IMR-90 (cell line): ENCODE data around the gene UBXN2A. TPM values are rescaled to one million over a fixed set of nuclear protein-coding genes. Genes with fewer than 3 reads are reported as not detected.

ENCODE experiments used
- ATAC-seq: fragments of 200-7000 bp; cut with Tn5 transposase; 2 replicates; pipeline ENCODE4 v1.9.1; 2020; ENCODE audit warnings: low read depth, mild to moderate bottlenecking, moderate library complexity
- BruUV-seq: library from RNA; stranded (reverse); fragments of 400-500 nt; replicated peaks from 2 replicates; lab custom pipeline; 2021; lab: Mats Ljungman, UMichigan
- CTCF ChIA-PET: fragments of 300-600 bp; formaldehyde crosslinking; extraction: SDS; loops from one replicate; lab custom pipeline; 2021; ENCODE audit warnings: antibody characterized with exemption; lab: Yijun Ruan, JAX
- POLR2A ChIA-PET: fragments of 300-600 bp; sonication (Branson Sonifier 250); formaldehyde crosslinking; loops from one replicate; lab custom pipeline; 2022; ENCODE audit warnings: antibody characterized with exemption; ENCODE audit not compliant: unreplicated experiment; lab: Charles Lee
- DNase-seq: peaks from one replicate; pipeline ENCODE4 v3.0.0; 2013
- H2AFZ ChIP-seq: replicated peaks from 2 replicates; pipeline ENCODE3; 2013; ENCODE audit warnings: low read length, mild to moderate bottlenecking; ENCODE audit not compliant: poor library complexity
- H2AK5ac ChIP-seq: 2 replicates; pipeline ENCODE4 v1.6.1; 2013; ENCODE audit warnings: low read depth, low read length, inconsistent platforms
- H2AK9ac ChIP-seq: replicated peaks from 2 replicates; pipeline ENCODE3; 2013; ENCODE audit warnings: mild to moderate bottlenecking, low read depth, low read length, moderate library complexity; ENCODE audit not compliant: poor library complexity
- H2BK120ac ChIP-seq: 2 replicates; pipeline ENCODE4 v1.6.1; 2013; ENCODE audit warnings: low read depth, low read length, inconsistent platforms
- H2BK15ac ChIP-seq: 3 replicates; pipeline ENCODE4 v1.6.1; 2013; ENCODE audit warnings: low read depth, low read length, inconsistent platforms
- H2BK20ac ChIP-seq: 2 replicates; pipeline ENCODE4 v1.6.1; 2013; ENCODE audit warnings: low read depth, mild to moderate bottlenecking, inconsistent platforms, low read length, moderate library complexity
- H2BK5ac ChIP-seq: 2 replicates; pipeline ENCODE4 v1.6.1; 2013; ENCODE audit warnings: mild to moderate bottlenecking, low read depth, low read length, inconsistent platforms; ENCODE audit not compliant: poor library complexity, severe bottlenecking
- H3K14ac ChIP-seq: replicated peaks from 2 replicates; pipeline ENCODE4 v1.6.1; 2013; ENCODE audit warnings: low read depth, low read length, inconsistent platforms
- H3K18ac ChIP-seq: 2 replicates; pipeline ENCODE4 v1.6.1; 2013; ENCODE audit warnings: low read depth, low read length, control low read depth
- H3K23ac ChIP-seq: 2 replicates; pipeline ENCODE4 v1.6.1; 2013; ENCODE audit warnings: low read depth, low read length, inconsistent platforms
- H3K27ac ChIP-seq: 2 replicates; pipeline ENCODE4 v1.5.1; 2013; ENCODE audit warnings: mild to moderate bottlenecking, control low read depth, low read length; ENCODE audit not compliant: insufficient read depth
- H3K27me3 ChIP-seq: 2 replicates; pipeline ENCODE4 v1.6.1; 2013; ENCODE audit warnings: low read length; ENCODE audit not compliant: control insufficient read depth, insufficient read depth
- H3K36me3 ChIP-seq: 2 replicates; pipeline ENCODE4 v1.6.1; 2013; ENCODE audit warnings: low read length, mixed read lengths; ENCODE audit not compliant: control insufficient read depth, insufficient read depth
- H3K4ac ChIP-seq: 2 replicates; pipeline ENCODE4 v1.6.1; 2013; ENCODE audit warnings: low read depth, low read length, inconsistent platforms
- H3K4me1 ChIP-seq: 2 replicates; pipeline ENCODE4 v1.6.1; 2013; ENCODE audit warnings: low read length, mixed read lengths; ENCODE audit not compliant: control insufficient read depth, insufficient read depth
- H3K4me2 ChIP-seq: 2 replicates; pipeline ENCODE4 v1.6.1; 2013; ENCODE audit warnings: low read depth, mild to moderate bottlenecking, control low read depth, low read length, moderate library complexity
- H3K4me3 ChIP-seq: 2 replicates; pipeline ENCODE4 v1.5.1; 2013; ENCODE audit warnings: low read depth, mild to moderate bottlenecking, control low read depth, low read length, moderate library complexity; ENCODE audit not compliant: insufficient read depth
- H3K56ac ChIP-seq: 2 replicates; pipeline ENCODE4 v1.6.1; 2013; ENCODE audit warnings: low read length, inconsistent platforms; ENCODE audit not compliant: insufficient read depth; ENCODE audit errors: extremely low read depth
- H3K79me1 ChIP-seq, 2 experiments: 2 replicates each; pipeline ENCODE4 v1.6.1; 2013; ENCODE audit warnings: low read length in 2 of 2, inconsistent platforms in 1 of 2, low read depth in 1 of 2
- H3K9ac ChIP-seq: 2 replicates; pipeline ENCODE4 v1.6.1; 2013; ENCODE audit warnings: low read depth, low read length, control low read depth
- H3K9me1 ChIP-seq: 2 replicates; pipeline ENCODE4 v1.6.1; 2013; ENCODE audit warnings: low read length, inconsistent platforms; ENCODE audit not compliant: insufficient read depth
- H3K9me3 ChIP-seq: 2 replicates; pipeline ENCODE4 v1.6.1; 2013; ENCODE audit warnings: low read length; ENCODE audit not compliant: control insufficient read depth, insufficient read depth
- H4K20me1 ChIP-seq: 2 replicates; pipeline ENCODE4 v1.6.1; 2013; ENCODE audit warnings: low read length, inconsistent platforms; ENCODE audit not compliant: insufficient read depth
- H4K5ac ChIP-seq: 2 replicates; pipeline ENCODE4 v1.6.1; 2013; ENCODE audit warnings: mild to moderate bottlenecking, low read depth, low read length, control low read depth
- H4K8ac ChIP-seq, 2 experiments: 2 replicates each; pipeline ENCODE4 v1.6.1; 2013; ENCODE audit warnings: low read depth in 2 of 2, low read length in 2 of 2, control low read depth in 1 of 2, inconsistent platforms in 1 of 2
- H4K91ac ChIP-seq: 2 replicates; pipeline ENCODE4 v1.6.1; 2013; ENCODE audit warnings: low read depth, low read length, inconsistent platforms; ENCODE audit not compliant: insufficient read depth
- CEBPB ChIP-seq: IDR thresholded peaks from 2 replicates; pipeline ENCODE4 v1.6.1; 2012; ENCODE audit warnings: low read depth, low read length, improper control_type of control experiment
- CTCF ChIP-seq: conservative IDR thresholded peaks from 2 replicates; pipeline ENCODE4 v1.5.1; 2012; ENCODE audit warnings: mild to moderate bottlenecking, low read depth, low read length, improper control_type of control experiment
- MAFK ChIP-seq: IDR thresholded peaks from 2 replicates; pipeline ENCODE4 v1.6.1; 2012; ENCODE audit warnings: low read depth, low read length, improper control_type of control experiment
- POLR2A ChIP-seq: IDR thresholded peaks from 2 replicates; pipeline ENCODE4 v1.6.1; 2012; ENCODE audit warnings: mild to moderate bottlenecking, low read depth, low read length
- RAD21 ChIP-seq: IDR thresholded peaks from 2 replicates; pipeline ENCODE4 v1.6.1; 2012; ENCODE audit warnings: low read length, improper control_type of control experiment
- SMC3 ChIP-seq: fragments of 150-350 bp; IDR thresholded peaks from 2 replicates; pipeline ENCODE4 v1.6.1; 2016; ENCODE audit warnings: low read depth, mild to moderate bottlenecking, antibody characterized with exemption, low read length, moderate library complexity
- WGBS, 2 experiments: methylation state at CpG; one replicate each; pipeline versions ENCODE4 v1.1.5 to v1.1.7; 2013; ENCODE audit warnings: missing lambda C conversion rate in 2 of 2; ENCODE audit not compliant: insufficient read length in 1 of 2; ENCODE audit errors: extremely low coverage in 2 of 2; 5-methylcytosine and 5-hydroxymethylcytosine counted together
- dilution Hi-C: fragments of 300-500 bp; cut with HindIII; formaldehyde crosslinking; loops from one replicate; pipeline ENCODE4 v1.14.3; 2018; ENCODE audit warnings: low sequenced_read_pairs; ENCODE audit not compliant: unreplicated experiment
- in situ Hi-C: fragments of 300-500 bp; cut with MboI; formaldehyde crosslinking; loops from 3 replicates; pipeline ENCODE4 v1.14.3; 2019; ENCODE audit warnings: low sequenced_read_pairs, inconsistent platforms, mixed read lengths
- intact Hi-C: fragments of 100-400 bp; cut with micrococcal nuclease; formaldehyde crosslinking; loops from 2 replicates; pipeline ENCODE4 v1.10.0; 2022
- polyA plus RNA-seq, 3 experiments: library from polyadenylated mRNA; depleted of rRNA; stranded (reverse); fragments of >200 nt; gene quantifications; 2 replicates each; pipeline ENCODE4 v1.2.3, GENCODE V29; 2012; ENCODE audit warnings: low replicate concordance in 1 of 3
- total RNA-seq: library from RNA; depleted of rRNA; stranded (reverse); fragments of >200 nt; gene quantifications from 2 replicates; pipeline ENCODE4 v1.2.3, GENCODE V29; 2012

UBXN2A gene
- total and polyA plus RNA-seq, 2 of the 4 experiments (the other 2 are of a cell fraction) = 4.6 to 7.7 TPM

- no peaks in the 10 kb centered on the region for H3K27me3 ChIP-seq
- H3K14ac ChIP-seq = no peak overlapping the region
- no peak overlapping the region for H2BK15ac ChIP-seq
- peaks cover 0 to 8% of the 10 kb centered on the region in 2 experiments; a peak in 1 of 4 replicates for H3K79me1 ChIP-seq
- H4K5ac ChIP-seq = no peak overlapping the region
- in situ Hi-C loops = no loop called here
- H3K36me3 ChIP-seq = peaks cover 21% of the 10 kb centered on the region
- TF ChIP-seq CTCF (peak; percentile 33), CEBPB (no peak), MAFK (no peak), POLR2A (no peak), SMC3 (peak; percentile 31; the same call in 1 of the 2 replicates), RAD21 (0 out of 2 replicates have a peak, but pooled peaks have one; percentile 27)
- H2AK5ac ChIP-seq = no peak overlapping the region
- H3K23ac ChIP-seq = no peak overlapping the region
- no peaks in the 10 kb centered on the region for H3K9me3 ChIP-seq
- H2AK9ac ChIP-seq = no peak overlapping the region
- no peak overlapping the region for H3K18ac ChIP-seq
- H3K4me1 ChIP-seq = no peaks in the 10 kb centered on the region
- intact Hi-C loops = no loop called here
- no CpG with 5 or more reads among the region's 2 CpGs for WGBS, 2 experiments
- DNase-seq (peak; percentile 4), ATAC-seq (no peak)
- no peak overlapping the region for H3K27ac ChIP-seq
- no peak overlapping the region for H2BK20ac ChIP-seq
- H3K4me2 ChIP-seq = no peak overlapping the region
- H3K4me3 ChIP-seq = no peak overlapping the region
- no peak overlapping the region for H3K4ac ChIP-seq
- no peak overlapping the region for H3K56ac ChIP-seq
- dilution Hi-C loops = no loop called here
- H3K9me1 ChIP-seq = peaks cover 4% of the 10 kb centered on the region; the same call in 1 of the 2 replicates
- no peak overlapping the region for H2BK120ac ChIP-seq
- H3K9ac ChIP-seq = no peak overlapping the region
- no TSS peak for BruUV-seq
- H4K8ac ChIP-seq = no peak overlapping the region
- no peaks in the 10 kb centered on the region for H4K20me1 ChIP-seq
- CTCF ChIA-PET = no interaction called here
- POLR2A ChIA-PET = interaction anchor here (1.0 kb wide), 1 partner anchor 59 kb away, joined by 3 read pairs; the partner anchor contains the start of gene WDCP
- no peak overlapping the region for H4K91ac ChIP-seq
- H2BK5ac ChIP-seq = no peak overlapping the region
- H2AFZ ChIP-seq = no peak overlapping the region
Measured at GRCh38 chr2:23988371-23988770, 48.1 kb downstream of the UBXN2A start.
